Measurements from ENCODE around the gene TENM3. TPM values are rescaled to one million over a fixed set of nuclear protein-coding genes. Genes with fewer than 3 reads are reported as not detected.
A peak's percentile ranks its signal among the peaks of the same experiment; 100 is the strongest.

TENM3 gene
- total RNA-seq, 1 experiment from 2014 or later, result 71.0 TPM

- DNase-seq (ENCODE audit: low spot score) (no peak), ATAC-seq (no peak)
- H3K36me3 Mint-ChIP-seq, result peaks cover 20% of the 10 kb centered on the region
- H3K9me3 Mint-ChIP-seq, result peaks cover 25% of the 10 kb centered on the region
- H3K4me1 Mint-ChIP-seq, result peaks cover 15% of the 10 kb centered on the region
- TF ChIP-seq ZNF232 (CRISPR knock-in tag; IDR thresholded peaks at IDR 0.05) (no peak), ETV6 (CRISPR knock-in tag; IDR thresholded peaks at IDR 0.05) (no peak), NR1H2 (CRISPR knock-in tag; IDR thresholded peaks at IDR 0.05) (no peak), CREM (CRISPR knock-in tag; IDR thresholded peaks at IDR 0.05) (no peak)
- H3K27ac Mint-ChIP-seq, result no peak overlapping the region
- CTCF ChIA-PET, result no interaction called here
- H3K27me3 Mint-ChIP-seq (ENCODE audit: low read depth), result no peaks in the 10 kb centered on the region
- POLR2A ChIA-PET, result interaction anchor here (0.6 kb wide), 1 partner anchor 1476 kb away, joined by 4 read pairs; no protein-coding TSS in a partner anchor
- H3K4me3 Mint-ChIP-seq, result no peak overlapping the region
Observed at GRCh38 chr4:182318256-182318655, 75.1 kb downstream of the TENM3 start.

- DNase-seq (ENCODE audit: low spot score) (no peak), ATAC-seq (no peak)
- H3K4me3 Mint-ChIP-seq, result no peak overlapping the region
- H3K9me3 Mint-ChIP-seq, result peaks cover 11% of the 10 kb centered on the region
- TF ChIP-seq MYBL2 (CRISPR knock-in tag; IDR thresholded peaks at IDR 0.05) (no peak), USF1 (CRISPR knock-in tag; IDR thresholded peaks at IDR 0.05) (no peak), GABPB1 (CRISPR knock-in tag; IDR thresholded peaks at IDR 0.05) (no peak), TCF7 (CRISPR knock-in tag; IDR thresholded peaks at IDR 0.05; ENCODE audit: low read depth) (no peak), KAT7 (CRISPR knock-in tag; IDR thresholded peaks at IDR 0.05; ENCODE audit: borderline replicate concordance) (no peak), ZMAT4 (CRISPR knock-in tag; IDR thresholded peaks at IDR 0.05) (no peak), JAZF1 (CRISPR knock-in tag; IDR thresholded peaks at IDR 0.05) (no peak)
- no peaks in the 10 kb centered on the region for H3K27me3 Mint-ChIP-seq (ENCODE audit: low read depth)
- peaks cover 6% of the 10 kb centered on the region for H3K36me3 Mint-ChIP-seq
- ChIA-PET POLR2A (no interaction called here), CTCF (interaction anchor here (0.7 kb wide), 1 partner anchor 63 kb away, joined by 3 read pairs; no protein-coding TSS in a partner anchor)
- H3K4me1 Mint-ChIP-seq, result peaks cover 15% of the 10 kb centered on the region
- peak overlapping the region; percentile 65 for H3K27ac Mint-ChIP-seq
Observed at GRCh38 chr4:182320092-182320491, 76.9 kb downstream of the TENM3 start.

GRCh38 chr4:182320580-182320979 is 77.4 kb downstream of the TENM3 start:
- POLR2A ChIA-PET, result no interaction called here
- no peaks in the 10 kb centered on the region for H3K27me3 Mint-ChIP-seq (ENCODE audit: low read depth)
- CTCF ChIA-PET, result no interaction called here

GRCh38 chr4:182324282-182324681 is 81.1 kb downstream of the TENM3 start:
- Mint-ChIP-seq H3K9me3 (no peaks in the 10 kb centered on the region), H3K4me3 (no peak overlapping the region), H3K36me3 (no peaks in the 10 kb centered on the region; the same call in 1 of the 2 replicates), H3K27me3 (ENCODE audit: low read depth) (no peaks in the 10 kb centered on the region), H3K4me1 (peaks cover 24% of the 10 kb centered on the region), H3K27ac (no peak overlapping the region)
- no peak for TF ChIP-seq E2F5 (CRISPR knock-in tag; IDR thresholded peaks at IDR 0.05)
- no peak for TF ChIP-seq NFATC4 (CRISPR knock-in tag; IDR thresholded peaks at IDR 0.05)
- TF ChIP-seq ZNF281 (CRISPR knock-in tag; IDR thresholded peaks at IDR 0.05), result no peak
- no peak for TF ChIP-seq TCF7 (CRISPR knock-in tag; IDR thresholded peaks at IDR 0.05; ENCODE audit: low read depth)
- no peak for TF ChIP-seq GTF2I (CRISPR knock-in tag; conservative IDR thresholded peaks at IDR 0.05)
- TF ChIP-seq KAT7 (CRISPR knock-in tag; IDR thresholded peaks at IDR 0.05; ENCODE audit: borderline replicate concordance), result no peak
- POLR2A ChIA-PET, result no interaction called here
- no peak for ATAC-seq
- CTCF ChIA-PET, result no interaction called here
- DNase-seq (ENCODE audit: low spot score), result no peak

More at GRCh38 chr4:182320580-182320979, 77.4 kb downstream of the TENM3 start:
- Mint-ChIP-seq H3K4me1 (peaks cover 15% of the 10 kb centered on the region), H3K4me3 (no peak overlapping the region), H3K36me3 (peaks cover 3% of the 10 kb centered on the region), H3K27ac (peak overlapping the region; percentile 65), H3K9me3 (peaks cover 6% of the 10 kb centered on the region)
- TF ChIP-seq CTCF (IDR thresholded peaks at IDR 0.05) (no peak), KAT7 (CRISPR knock-in tag; IDR thresholded peaks at IDR 0.05; ENCODE audit: borderline replicate concordance) (no peak)
- no peak for ATAC-seq
- DNase-seq (ENCODE audit: low spot score), result no peak
